HG03432 (cell line): Measurements from ENCODE around the gene GNAS.
A peak's percentile ranks its signal among the peaks of the same experiment; 100 is the strongest.

ENCODE experiments used
- ATAC-seq: cut with Tn5 transposase; IDR thresholded peaks from one replicate; pipeline ENCODE4 v1.9.1; 2021; ENCODE audit warnings: mild to moderate bottlenecking, moderate library complexity; ENCODE audit not compliant: unreplicated experiment

The GNAS gene

GRCh38 chr20:58853466-58853865, 950 bp downstream of the GNAS start:
- ATAC-seq, result no peak

DNA sequence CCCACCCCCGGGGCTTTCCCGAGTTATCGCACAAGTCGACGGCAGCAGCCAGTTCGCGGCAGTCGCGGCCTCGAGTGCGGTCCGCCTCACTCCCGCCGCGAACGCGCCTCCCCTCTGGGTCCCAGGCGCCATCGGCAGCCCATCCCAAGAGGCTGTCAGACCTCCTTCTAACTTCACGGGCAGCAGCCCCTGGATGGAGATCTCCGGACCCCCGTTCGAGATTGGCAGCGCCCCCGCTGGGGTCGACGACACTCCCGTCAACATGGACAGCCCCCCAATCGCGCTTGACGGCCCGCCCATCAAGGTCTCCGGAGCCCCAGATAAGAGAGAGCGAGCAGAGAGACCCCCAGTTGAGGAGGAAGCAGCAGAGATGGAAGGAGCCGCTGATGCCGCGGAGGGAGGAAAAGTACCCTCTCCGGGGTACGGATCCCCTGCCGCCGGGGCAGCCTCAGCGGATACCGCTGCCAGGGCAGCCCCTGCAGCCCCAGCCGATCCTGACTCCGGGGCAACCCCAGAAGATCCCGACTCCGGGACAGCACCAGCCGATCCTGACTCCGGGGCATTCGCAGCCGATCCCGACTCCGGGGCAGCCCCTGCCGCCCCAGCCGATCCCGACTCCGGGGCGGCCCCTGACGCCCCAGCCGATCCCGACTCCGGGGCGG, 1.6 kb downstream of the GNAS start:
- ATAC-seq, result no peak

GRCh38 chr20:58854638-58855471, 2.3 kb downstream of the GNAS start:
- no peak for ATAC-seq

DNA sequence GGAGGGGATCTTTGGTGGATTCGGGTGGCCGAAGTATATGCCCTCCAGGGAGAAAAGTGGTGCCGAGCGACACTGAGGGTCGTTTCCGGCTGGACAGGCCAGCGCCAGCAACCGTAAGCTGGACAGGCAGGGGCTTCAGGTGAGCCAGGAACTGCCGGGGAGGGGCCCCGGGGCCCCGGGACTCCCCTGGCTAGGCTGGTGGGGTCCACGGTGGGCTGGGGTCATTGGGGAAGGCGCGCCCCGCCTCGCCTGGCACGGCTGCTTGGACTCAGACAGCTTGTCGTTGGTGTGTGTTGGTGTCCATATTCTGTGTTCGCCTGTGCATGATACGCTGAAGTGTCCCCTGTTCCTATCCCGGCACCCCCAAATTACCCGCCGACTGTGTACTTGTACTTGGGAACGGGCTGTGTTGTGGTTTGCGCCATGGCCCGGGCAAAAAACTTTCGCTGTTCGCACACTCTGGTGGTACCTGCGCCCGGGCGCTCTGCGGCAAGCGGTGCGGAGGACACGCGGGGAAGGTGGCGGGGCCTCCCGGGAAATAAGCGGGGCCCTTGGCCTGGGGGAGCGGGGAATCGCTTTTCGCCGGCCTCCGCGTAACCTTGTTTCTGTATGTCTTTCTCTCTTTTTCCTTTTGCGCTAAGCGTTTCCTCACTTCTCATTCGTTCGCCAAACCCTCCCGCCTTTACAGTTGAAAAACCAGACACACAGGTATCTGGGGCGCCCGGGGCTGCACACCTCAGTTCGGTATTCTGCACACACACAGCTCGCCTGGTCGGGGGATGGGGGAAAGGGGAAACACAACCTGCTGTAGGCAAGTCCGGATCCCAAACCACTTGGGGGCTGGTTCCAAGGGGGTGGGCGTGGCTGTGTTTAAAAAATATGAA, 3.2 kb downstream of the GNAS start:
- ATAC-seq, result no peak

- ATAC-seq, result no peak
These were observed 10.7 kb downstream of the GNAS start for GRCh38 chr20:58863044-58863790.

DNA sequence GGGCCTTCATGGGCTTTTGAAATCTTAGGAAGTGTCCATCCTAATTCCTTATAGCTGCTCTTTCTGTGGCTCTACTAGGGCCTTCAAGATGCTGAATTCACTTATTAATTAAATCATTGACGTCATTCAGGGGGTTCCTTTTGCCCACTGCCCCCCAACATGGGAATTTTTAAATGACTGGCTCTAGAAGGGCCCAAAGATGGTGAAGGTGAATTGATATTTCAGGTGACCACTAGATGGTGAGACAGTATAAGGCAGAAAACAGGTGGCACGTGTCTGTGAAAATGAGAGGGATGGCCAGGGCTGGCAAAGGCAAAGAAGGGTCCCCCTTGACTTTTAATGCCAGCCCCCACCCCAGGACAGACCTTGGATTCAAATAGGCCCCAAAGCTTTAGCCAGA, 11.8 kb downstream of the GNAS start:
- no peak for ATAC-seq

GRCh38 chr20:58865843-58866242, 13.3 kb downstream of the GNAS start:
- ATAC-seq, result no peak

DNA sequence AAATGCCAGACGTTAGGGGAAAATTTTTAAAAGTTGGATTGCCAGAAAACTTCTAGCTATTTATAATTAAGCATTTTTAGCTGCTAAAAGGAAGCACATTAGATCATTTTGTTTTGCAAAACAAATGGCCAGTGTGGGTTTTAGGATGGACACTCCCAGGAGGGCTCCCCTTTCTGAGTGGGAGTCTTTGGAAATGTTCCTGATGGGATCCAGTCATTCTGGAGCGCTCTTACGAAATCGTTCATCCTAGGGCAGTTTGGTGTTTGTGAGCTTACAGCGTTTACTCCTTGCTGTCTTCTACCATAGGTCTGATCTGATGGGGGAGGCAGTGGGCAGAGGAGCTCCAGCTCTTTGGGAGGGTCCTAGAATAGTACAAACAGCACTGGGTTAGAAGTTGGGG, 14.7 kb downstream of the GNAS start:
- no peak for ATAC-seq

DNA sequence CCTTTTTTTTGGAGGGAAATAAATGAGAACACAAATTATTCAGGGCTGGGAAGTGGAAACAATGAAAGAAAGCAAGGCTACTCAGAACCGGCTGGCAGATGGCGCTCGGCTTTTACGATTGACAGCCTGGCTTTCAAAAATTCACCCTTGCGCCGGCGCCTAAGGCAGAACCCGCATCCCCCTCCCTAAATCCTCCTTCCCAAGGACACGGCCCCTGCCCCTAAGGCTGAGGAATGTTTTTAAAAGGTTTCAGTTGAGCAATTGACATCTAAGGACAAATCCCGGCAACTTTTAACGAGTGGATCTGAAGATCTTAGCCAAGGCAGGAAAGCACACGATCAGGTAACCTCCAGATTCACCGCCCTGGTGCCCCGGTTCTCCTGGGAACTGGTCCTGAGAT, 16.3 kb downstream of the GNAS start:
- no peak for ATAC-seq

GRCh38 chr20:58869662-58870227, 17.2 kb downstream of the GNAS start:
- no peak for ATAC-seq

DNA sequence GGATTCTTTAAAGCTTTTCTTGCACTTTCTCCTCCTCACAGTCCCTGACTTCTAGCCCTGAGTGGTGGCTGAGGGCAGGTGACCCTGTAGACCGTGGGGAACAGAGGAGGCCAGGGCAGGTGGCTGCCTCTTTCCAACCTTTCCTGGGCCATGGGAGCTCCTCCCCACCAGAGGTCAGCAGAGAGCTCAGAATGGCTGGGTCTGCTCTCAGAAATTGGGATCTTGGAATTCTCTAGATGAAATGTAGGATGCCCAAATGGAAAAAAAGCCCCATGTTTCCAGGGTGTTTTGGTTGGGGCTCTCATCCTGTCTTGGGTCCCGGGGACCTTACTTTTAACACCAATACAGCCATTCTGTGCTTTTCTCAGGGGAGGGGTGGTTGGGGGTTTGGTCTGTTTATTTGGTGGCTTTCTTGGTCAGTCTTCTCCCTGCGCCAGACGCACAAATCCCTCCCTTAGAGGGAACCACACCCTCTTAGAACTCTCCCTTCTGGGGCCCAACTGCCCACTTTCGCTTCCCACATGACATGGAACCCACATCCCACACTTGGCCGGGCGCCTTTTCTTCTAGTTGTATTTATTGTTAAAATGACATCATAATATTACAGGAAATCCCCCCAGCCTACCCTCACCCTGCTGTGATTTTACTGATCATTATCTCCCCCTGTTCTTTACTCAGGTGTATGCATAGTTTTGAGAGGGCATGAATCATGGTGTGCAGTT, 17.9 kb downstream of the GNAS start:
- peak; percentile 49 for ATAC-seq

DNA sequence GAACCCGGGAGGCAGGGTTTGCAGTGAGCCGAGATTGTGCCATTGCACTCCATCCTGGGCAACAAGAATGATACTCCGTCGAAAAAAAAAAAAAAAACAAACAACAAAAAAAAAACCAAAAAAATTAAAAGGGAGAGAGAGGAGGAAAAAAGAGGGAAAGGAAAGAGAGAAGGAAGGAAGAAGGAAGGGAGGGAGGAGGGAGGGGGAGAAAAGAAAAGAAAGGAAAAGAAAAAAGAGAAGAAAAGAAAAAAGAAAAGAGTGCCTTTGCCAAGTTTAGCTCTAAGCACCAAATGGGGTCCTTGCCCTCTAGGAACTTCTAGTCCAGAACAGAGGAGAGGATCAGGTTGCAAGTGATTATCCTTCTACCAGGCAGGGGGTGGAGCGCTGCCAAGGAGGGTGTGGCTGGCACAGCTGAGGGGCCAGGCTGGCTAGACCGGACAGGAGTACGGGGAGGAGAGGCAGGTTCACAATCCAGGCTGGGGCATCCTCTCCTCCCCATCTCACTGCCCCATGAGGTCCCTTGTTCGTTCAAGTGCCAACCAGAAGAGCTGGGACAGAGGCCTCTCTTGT, 19.1 kb downstream of the GNAS start:
- ATAC-seq, result no peak

- ATAC-seq, result no peak
These were observed 22.0 kb downstream of the GNAS start for GRCh38 chr20:58874469-58874868.

DNA sequence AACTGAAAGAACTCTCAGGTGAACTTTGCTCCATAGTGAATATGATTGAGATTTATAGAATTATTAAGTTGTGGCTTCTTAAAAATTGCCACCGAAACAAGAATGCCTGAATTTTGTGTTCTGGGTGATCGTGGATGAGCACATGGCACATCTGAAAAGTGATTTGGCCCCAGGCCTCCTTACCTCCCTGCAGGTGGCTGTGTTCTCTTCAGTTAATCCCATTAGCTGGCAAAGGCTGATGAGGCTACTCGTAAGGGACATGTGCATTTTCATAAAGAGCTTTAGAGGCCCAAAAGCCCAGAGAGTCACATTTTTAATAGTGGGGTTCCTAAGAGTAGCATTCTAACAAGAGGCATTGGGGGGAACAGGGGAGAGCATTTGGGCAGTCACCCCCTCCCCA, 22.6 kb downstream of the GNAS start:
- no peak for ATAC-seq

GRCh38 chr20:58875541-58876134, 23.1 kb downstream of the GNAS start:
- ATAC-seq, result no peak

- no peak for ATAC-seq
These were observed 23.9 kb downstream of the GNAS start for GRCh38 chr20:58876437-58876836.

GRCh38 chr20:58877050-58877975, 24.8 kb downstream of the GNAS start:
- no peak for ATAC-seq

DNA sequence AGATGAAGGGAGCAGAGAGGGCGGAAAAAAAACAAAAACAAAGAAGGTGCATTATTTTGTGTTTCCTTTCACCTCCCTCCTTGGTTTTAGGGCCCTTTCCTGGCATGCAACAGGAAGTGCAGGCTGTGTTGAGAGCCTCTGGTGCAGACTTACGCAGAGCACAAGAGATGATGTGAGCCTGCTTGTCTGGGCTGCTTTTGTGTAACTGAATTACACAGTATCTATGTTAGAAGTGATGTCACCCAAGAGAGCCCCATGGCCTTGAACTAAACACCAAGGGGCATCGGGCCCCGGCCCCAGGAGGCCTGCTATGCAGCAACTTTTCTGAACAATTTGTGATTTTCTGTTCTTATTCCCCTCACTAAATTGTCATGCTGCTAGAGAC, 25.5 kb downstream of the GNAS start:
- ATAC-seq, result no peak
